ENCODE data around the gene FBXL7. TPM values are rescaled to one million over a fixed set of nuclear protein-coding genes. Genes with fewer than 3 reads are reported as not detected.

Gene FBXL7
- polyA plus RNA-seq, 1 donor from 2014 or later: 0.24 TPM

DNA sequence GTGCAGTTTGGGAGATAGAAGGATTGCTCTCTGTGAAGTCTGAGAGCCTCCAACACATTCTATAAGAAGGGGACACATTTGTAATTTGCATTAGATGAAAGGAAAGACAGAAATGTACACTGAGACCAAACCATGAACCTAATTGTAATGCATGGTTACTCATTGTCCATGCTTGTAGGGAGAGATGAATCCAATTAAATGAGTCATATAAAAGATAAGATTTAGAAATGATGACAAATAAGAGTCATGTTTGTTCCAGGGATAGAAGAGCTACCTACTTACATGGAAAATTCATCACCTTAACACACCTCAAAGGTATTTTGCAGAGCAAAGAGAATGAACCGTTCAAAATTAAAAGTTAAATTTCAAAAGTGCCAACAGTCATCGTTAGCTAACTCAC is 85.1 kb downstream of the FBXL7 start:
- H3K27ac ChIP-seq (ENCODE audit: low read length): no peak overlapping the region
- no peak overlapping the region for H3K4me2 ChIP-seq (ENCODE audit: low read length)
- H3F3A ChIP-seq (ENCODE audit: insufficient read depth, low read length, poor library complexity, severe bottlenecking): no peaks in the 10 kb centered on the region
- H2AFZ ChIP-seq (ENCODE audit: low read depth, low read length): no peak overlapping the region
- no peaks in the 10 kb centered on the region for H3K36me3 ChIP-seq (ENCODE audit: insufficient read depth, low read length)
- no peak overlapping the region for H3K9ac ChIP-seq (ENCODE audit: low read length)
- TF ChIP-seq TAF1 (IDR thresholded peaks at IDR 0.05; ENCODE audit: low read depth) (no peak), EZH2 (IDR thresholded peaks at IDR 0.05; ENCODE audit: borderline replicate concordance, insufficient read depth, low read length, poor library complexity, severe bottlenecking) (no peak), POLR2AphosphoS5 (IDR thresholded peaks at IDR 0.05) (no peak), SMC3 (conservative IDR thresholded peaks at IDR 0.05; ENCODE audit: poor library complexity) (no peak), RAD21 (conservative IDR thresholded peaks at IDR 0.05) (no peak), EP300 (conservative IDR thresholded peaks at IDR 0.05; ENCODE audit: poor library complexity, severe bottlenecking) (no peak), MXI1 (conservative IDR thresholded peaks at IDR 0.05; ENCODE audit: poor library complexity, severe bottlenecking) (no peak)
- TF ChIP-seq, protein P1, sequence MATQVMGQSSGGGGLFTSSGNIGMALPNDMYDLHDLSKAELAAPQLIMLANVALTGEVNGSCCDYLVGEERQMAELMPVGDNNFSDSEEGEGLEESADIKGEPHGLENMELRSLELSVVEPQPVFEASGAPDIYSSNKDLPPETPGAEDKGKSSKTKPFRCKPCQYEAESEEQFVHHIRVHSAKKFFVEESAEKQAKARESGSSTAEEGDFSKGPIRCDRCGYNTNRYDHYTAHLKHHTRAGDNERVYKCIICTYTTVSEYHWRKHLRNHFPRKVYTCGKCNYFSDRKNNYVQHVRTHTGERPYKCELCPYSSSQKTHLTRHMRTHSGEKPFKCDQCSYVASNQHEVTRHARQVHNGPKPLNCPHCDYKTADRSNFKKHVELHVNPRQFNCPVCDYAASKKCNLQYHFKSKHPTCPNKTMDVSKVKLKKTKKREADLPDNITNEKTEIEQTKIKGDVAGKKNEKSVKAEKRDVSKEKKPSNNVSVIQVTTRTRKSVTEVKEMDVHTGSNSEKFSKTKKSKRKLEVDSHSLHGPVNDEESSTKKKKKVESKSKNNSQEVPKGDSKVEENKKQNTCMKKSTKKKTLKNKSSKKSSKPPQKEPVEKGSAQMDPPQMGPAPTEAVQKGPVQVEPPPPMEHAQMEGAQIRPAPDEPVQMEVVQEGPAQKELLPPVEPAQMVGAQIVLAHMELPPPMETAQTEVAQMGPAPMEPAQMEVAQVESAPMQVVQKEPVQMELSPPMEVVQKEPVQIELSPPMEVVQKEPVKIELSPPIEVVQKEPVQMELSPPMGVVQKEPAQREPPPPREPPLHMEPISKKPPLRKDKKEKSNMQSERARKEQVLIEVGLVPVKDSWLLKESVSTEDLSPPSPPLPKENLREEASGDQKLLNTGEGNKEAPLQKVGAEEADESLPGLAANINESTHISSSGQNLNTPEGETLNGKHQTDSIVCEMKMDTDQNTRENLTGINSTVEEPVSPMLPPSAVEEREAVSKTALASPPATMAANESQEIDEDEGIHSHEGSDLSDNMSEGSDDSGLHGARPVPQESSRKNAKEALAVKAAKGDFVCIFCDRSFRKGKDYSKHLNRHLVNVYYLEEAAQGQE (IDR thresholded peaks at IDR 0.05; ENCODE audit: borderline replicate concordance): no peak
- TF ChIP-seq, protein P2, sequence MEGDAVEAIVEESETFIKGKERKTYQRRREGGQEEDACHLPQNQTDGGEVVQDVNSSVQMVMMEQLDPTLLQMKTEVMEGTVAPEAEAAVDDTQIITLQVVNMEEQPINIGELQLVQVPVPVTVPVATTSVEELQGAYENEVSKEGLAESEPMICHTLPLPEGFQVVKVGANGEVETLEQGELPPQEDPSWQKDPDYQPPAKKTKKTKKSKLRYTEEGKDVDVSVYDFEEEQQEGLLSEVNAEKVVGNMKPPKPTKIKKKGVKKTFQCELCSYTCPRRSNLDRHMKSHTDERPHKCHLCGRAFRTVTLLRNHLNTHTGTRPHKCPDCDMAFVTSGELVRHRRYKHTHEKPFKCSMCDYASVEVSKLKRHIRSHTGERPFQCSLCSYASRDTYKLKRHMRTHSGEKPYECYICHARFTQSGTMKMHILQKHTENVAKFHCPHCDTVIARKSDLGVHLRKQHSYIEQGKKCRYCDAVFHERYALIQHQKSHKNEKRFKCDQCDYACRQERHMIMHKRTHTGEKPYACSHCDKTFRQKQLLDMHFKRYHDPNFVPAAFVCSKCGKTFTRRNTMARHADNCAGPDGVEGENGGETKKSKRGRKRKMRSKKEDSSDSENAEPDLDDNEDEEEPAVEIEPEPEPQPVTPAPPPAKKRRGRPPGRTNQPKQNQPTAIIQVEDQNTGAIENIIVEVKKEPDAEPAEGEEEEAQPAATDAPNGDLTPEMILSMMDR (IDR thresholded peaks at IDR 0.05; ENCODE audit: poor library complexity, severe bottlenecking): no peak
- H3K9me2 ChIP-seq (ENCODE audit: insufficient read depth, low read length): no peaks in the 10 kb centered on the region
- no peaks in the 10 kb centered on the region for H4K20me1 ChIP-seq (ENCODE audit: insufficient read depth)
- H3K4me3 ChIP-seq (ENCODE audit: low read length): no peak overlapping the region
- no peaks in the 10 kb centered on the region for H3K9me3 ChIP-seq (ENCODE audit: low read length)
- no peaks in the 10 kb centered on the region for H3K79me2 ChIP-seq (replicated peaks; ENCODE audit: insufficient read depth, low read length)
- no peaks in the 10 kb centered on the region for H3K27me3 ChIP-seq (ENCODE audit: insufficient read depth, low read depth, low read length)

DNA sequence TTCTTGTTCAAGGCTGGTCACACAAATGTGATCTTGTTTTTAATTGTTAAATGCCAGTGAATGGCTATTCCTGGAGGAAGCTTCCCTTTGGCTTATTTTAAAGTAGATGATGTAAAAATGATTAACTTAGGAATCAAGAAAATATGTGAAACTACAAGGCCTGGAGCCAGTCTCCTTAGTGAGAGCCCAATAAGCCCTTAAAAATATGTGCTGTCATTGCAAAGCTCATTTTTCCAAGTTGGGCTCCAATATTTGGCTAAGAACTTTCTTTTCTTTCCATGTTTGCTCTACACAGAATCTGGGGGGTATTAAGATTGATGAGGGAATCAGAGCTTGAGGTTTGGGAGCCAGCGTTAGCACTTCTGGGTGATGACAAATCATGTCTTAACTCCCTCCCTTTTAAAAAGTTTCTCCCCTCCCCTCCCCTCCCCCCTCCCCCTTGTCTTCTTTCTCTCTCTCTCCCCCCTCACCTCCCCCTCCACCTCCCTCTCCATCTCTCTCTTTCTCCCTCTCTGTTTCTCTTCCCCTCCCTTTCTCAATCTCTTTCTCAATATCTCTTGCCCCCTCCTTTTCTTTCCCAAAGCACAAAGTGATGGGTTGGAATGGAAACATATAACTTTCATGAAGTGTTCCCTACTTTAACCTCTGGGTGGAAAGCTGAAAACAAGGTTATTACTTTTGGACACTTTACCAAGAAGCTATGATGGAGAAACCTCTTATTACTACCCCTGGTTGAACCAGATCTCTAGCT is 86.0 kb downstream of the FBXL7 start:
- Histone ChIP-seq H3K9ac (ENCODE audit: low read length) (no peak overlapping the region), H3K27ac (ENCODE audit: low read length) (no peak overlapping the region), H3K27me3 (ENCODE audit: insufficient read depth, low read depth, low read length) (no peaks in the 10 kb centered on the region), H3K4me2 (ENCODE audit: low read length) (no peak overlapping the region), H4K20me1 (ENCODE audit: insufficient read depth) (no peaks in the 10 kb centered on the region), H3K36me3 (ENCODE audit: insufficient read depth, low read length) (no peaks in the 10 kb centered on the region), H2AFZ (ENCODE audit: low read depth, low read length) (no peak overlapping the region), H3F3A (ENCODE audit: insufficient read depth, low read length, poor library complexity, severe bottlenecking) (no peaks in the 10 kb centered on the region), H3K9me3 (ENCODE audit: low read length) (no peaks in the 10 kb centered on the region), H3K79me2 (replicated peaks; ENCODE audit: insufficient read depth, low read length) (no peaks in the 10 kb centered on the region), H3K4me3 (ENCODE audit: low read length) (no peak overlapping the region), H3K9me2 (ENCODE audit: insufficient read depth, low read length) (no peaks in the 10 kb centered on the region)
- TF ChIP-seq POLR2AphosphoS5 (IDR thresholded peaks at IDR 0.05) (no peak), RAD21 (conservative IDR thresholded peaks at IDR 0.05) (no peak), SMC3 (conservative IDR thresholded peaks at IDR 0.05; ENCODE audit: poor library complexity) (no peak), MXI1 (conservative IDR thresholded peaks at IDR 0.05; ENCODE audit: poor library complexity, severe bottlenecking) (no peak), TAF1 (IDR thresholded peaks at IDR 0.05; ENCODE audit: low read depth) (no peak), EZH2 (IDR thresholded peaks at IDR 0.05; ENCODE audit: borderline replicate concordance, insufficient read depth, low read length, poor library complexity, severe bottlenecking) (no peak), EP300 (conservative IDR thresholded peaks at IDR 0.05; ENCODE audit: poor library complexity, severe bottlenecking) (no peak)
- TF ChIP-seq, protein P2 (IDR thresholded peaks at IDR 0.05; ENCODE audit: poor library complexity, severe bottlenecking): no peak
- TF ChIP-seq, protein P1 (IDR thresholded peaks at IDR 0.05; ENCODE audit: borderline replicate concordance): no peak
